ENCODE measurements around the gene CPLANE2. TPM values are rescaled to one million over a fixed set of nuclear protein-coding genes. Genes with fewer than 3 reads are reported as not detected.

CPLANE2 gene
- total RNA-seq, 2 donors from 2014 or later = 9.3 to 14.6 TPM

DNA sequence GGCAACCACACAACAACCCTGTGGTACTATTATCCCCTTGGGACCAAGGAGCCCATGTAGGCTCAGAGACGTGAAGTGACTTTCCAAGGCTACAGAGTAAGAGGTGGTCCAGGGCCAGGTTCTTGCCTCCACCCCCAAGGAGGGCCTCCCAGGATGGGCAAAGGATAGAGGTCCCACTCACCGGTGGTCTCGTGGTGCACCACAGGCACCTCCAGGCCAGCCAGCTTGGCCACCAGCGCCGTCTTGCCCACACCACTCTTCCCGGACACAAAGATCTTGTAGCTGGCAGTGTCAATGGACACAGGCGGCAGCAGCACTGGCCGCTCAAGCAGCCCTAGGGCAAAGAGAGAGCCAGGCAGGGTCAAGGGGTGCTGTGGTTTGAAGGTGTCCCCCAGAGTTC is 3.6 kb downstream of the CPLANE2 start:
- no peaks in the 10 kb centered on the region for H3K9me3 ChIP-seq
- DNase-seq (ENCODE audit: low spot score) (no peak), ATAC-seq (ENCODE audit: insufficient number of reproducible peaks, low FRiP score, low read depth) (no peak)

DNA sequence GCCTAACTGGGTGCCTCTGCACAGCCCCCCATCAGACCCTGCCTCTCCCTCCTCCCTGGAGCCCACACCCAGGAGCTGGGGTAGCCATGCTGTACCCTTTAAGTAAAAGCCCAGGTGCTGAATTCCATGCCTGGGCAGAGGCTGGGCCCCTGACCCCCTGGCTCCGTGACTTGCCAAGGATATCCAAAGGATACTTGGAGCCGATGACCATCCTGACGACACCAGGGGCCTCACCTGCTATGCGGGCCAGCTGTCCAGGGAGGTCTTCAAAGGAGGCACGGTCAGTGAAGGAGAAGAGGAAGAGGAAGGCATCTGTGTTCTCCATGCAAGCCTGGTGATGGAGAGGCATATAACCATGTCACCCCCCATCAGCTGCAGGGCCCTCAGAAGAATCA is 4.7 kb downstream of the CPLANE2 start:
- Histone ChIP-seq H3K4me3 (no peak overlapping the region), H3K36me3 (no peaks in the 10 kb centered on the region), H3K9me3 (no peaks in the 10 kb centered on the region), H3K4me1 (ENCODE audit: control insufficient read depth in 1 of 2, low read depth in 2 of 2) (peaks cover 2 to 9% of the 10 kb centered on the region in 2 donors), H3K27ac (no peak overlapping the region), H3K27me3 (replicated peaks; ENCODE audit: insufficient read depth) (no peaks in the 10 kb centered on the region)
- TF ChIP-seq CTCF (IDR thresholded peaks at IDR 0.05) = no peak
- DNase-seq (ENCODE audit: low spot score) (no peak), ATAC-seq (ENCODE audit: insufficient number of reproducible peaks, low FRiP score, low read depth) (no peak)

More for the DNA sequence above, 3.6 kb downstream of the CPLANE2 start:
- no peak for TF ChIP-seq CTCF (IDR thresholded peaks at IDR 0.05)
- peaks cover 10 to 13% of the 10 kb centered on the region in 2 donors for H3K4me1 ChIP-seq (ENCODE audit: control insufficient read depth in 1 of 2, low read depth in 2 of 2)
- no peaks in the 10 kb centered on the region for H3K27me3 ChIP-seq (replicated peaks; ENCODE audit: insufficient read depth)
- no peak overlapping the region for H3K27ac ChIP-seq
- H3K4me3 ChIP-seq = no peak overlapping the region
- H3K36me3 ChIP-seq = no peaks in the 10 kb centered on the region

- ATAC-seq (ENCODE audit: insufficient number of reproducible peaks, low FRiP score, low read depth) (no peak), DNase-seq (ENCODE audit: low spot score) (no peak)
- Histone ChIP-seq H3K27ac (no peak overlapping the region), H3K4me1 (ENCODE audit: control insufficient read depth in 1 of 2, low read depth in 2 of 2) (peaks cover 7% of the 10 kb centered on the region in 2 donors), H3K27me3 (replicated peaks; ENCODE audit: insufficient read depth) (no peaks in the 10 kb centered on the region), H3K9me3 (no peaks in the 10 kb centered on the region), H3K36me3 (no peaks in the 10 kb centered on the region), H3K4me3 (no peak overlapping the region)
- TF ChIP-seq CTCF (IDR thresholded peaks at IDR 0.05) = no peak
Measured at GRCh38 chr1:16231331-16232315, 5.4 kb downstream of the CPLANE2 start.

GRCh38 chr1:16230744-16231143 is 6.2 kb downstream of the CPLANE2 start:
- DNase-seq (ENCODE audit: low spot score) (no peak), ATAC-seq (ENCODE audit: insufficient number of reproducible peaks, low FRiP score, low read depth) (no peak)
- H3K27me3 ChIP-seq (replicated peaks; ENCODE audit: insufficient read depth) = no peaks in the 10 kb centered on the region
- no peaks in the 10 kb centered on the region for H3K9me3 ChIP-seq
- H3K4me1 ChIP-seq (ENCODE audit: control insufficient read depth in 1 of 2, low read depth in 2 of 2) = peaks cover under 1 to 8% of the 10 kb centered on the region in 2 donors
- no peaks in the 10 kb centered on the region for H3K36me3 ChIP-seq
- H3K4me3 ChIP-seq = no peak overlapping the region
- TF ChIP-seq CTCF (IDR thresholded peaks at IDR 0.05) = no peak
- no peak overlapping the region for H3K27ac ChIP-seq

DNA sequence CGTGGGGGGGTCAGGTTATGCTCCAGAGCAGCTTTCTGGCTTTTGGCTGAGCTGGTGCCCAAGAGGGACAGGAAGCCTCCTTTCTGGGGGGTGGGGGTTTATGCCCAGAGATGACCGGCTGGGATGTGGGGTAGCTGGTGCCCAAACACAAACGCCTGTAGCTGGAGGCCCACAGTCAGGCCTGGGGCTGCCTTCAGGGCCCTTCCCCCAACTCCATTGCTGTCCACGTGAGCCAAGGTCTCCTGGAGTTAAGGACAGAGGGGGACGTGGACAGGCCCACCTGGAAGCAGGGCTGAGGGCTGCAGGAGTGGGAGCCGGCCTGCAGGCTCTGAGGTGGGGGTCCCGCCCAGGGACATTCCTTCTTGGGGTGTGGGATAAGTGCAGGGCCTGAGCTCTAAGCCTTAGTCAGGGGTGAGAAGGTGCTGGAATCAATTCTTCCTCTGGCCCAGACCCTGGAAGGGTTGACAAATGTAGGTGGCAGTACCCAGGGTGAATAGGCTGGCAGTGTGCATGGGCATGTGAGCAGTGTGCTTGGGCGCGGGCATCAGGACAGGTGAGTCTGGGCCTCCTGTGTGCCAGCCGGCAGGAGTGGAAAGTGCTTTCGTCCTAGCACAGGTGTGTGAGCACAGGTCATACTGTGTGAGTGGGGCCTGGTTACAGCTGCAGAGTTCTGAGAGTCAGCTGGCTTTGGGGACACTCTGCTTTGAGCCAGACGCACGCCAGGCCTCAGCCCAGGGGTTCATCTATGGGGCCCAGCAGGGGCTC is 6.8 kb downstream of the CPLANE2 start:
- no peak for DNase-seq (ENCODE audit: low spot score)
- TF ChIP-seq CTCF (IDR thresholded peaks at IDR 0.05) = no peak
- Histone ChIP-seq H3K36me3 (no peaks in the 10 kb centered on the region), H3K4me1 (ENCODE audit: control insufficient read depth in 1 of 2, low read depth in 2 of 2) (peaks cover 0 to 8% of the 10 kb centered on the region in 2 donors), H3K4me3 (no peak overlapping the region), H3K9me3 (no peaks in the 10 kb centered on the region), H3K27me3 (replicated peaks; ENCODE audit: insufficient read depth) (no peaks in the 10 kb centered on the region), H3K27ac (no peak overlapping the region)
- ATAC-seq (ENCODE audit: insufficient number of reproducible peaks, low FRiP score, low read depth) = no peak
